ENCODE measurements around the gene LSAMP. TPM values are rescaled to one million over a fixed set of nuclear protein-coding genes. Genes with fewer than 3 reads are reported as not detected.

LSAMP gene
- total and polyA plus RNA-seq, 2 of the 8 experiments (the other 6 are each of a cell fraction or from before 2014, with no cell fraction given) = 1.8 to 5.7 TPM

- TF ChIP-seq JUND (IDR thresholded peaks at IDR 0.05; ENCODE audit: low read length) (no peak), RNF2 (IDR thresholded peaks at IDR 0.05; ENCODE audit: borderline replicate concordance, low read depth, low read length, missing control alignments, poor library complexity, severe bottlenecking) (no peak), NANOG (IDR thresholded peaks at IDR 0.05; ENCODE audit: insufficient read depth, low read depth, low read length, poor library complexity, severe bottlenecking) (no peak)
Observed at GRCh38 chr3:116374901-116375300, 70.4 kb downstream of the LSAMP start (continued).

All from H1 (cell line).